Bronchial epithelial cell (primary cell): ENCODE results near the gene GAPDHS. TPM values are rescaled to one million over a fixed set of nuclear protein-coding genes. Genes with fewer than 3 reads are reported as not detected.

ENCODE experiments used
- DNase-seq: peaks from one replicate; pipeline ENCODE4 v3.0.0-alpha.2; 2010; ENCODE audit warnings: low read depth
- FAIRE-seq: peaks from 2 replicates; lab custom pipeline; 2011; peaks lifted over from hg19 to GRCh38; lab: Jason Lieb, UNC
- H3K27me3 ChIP-seq: 2 replicates; pipeline ENCODE4 v1.5.1; 2011; ENCODE audit warnings: low read length; ENCODE audit not compliant: control insufficient read depth, insufficient read depth
- H3K36me3 ChIP-seq: 2 replicates; pipeline ENCODE4 v1.5.1; 2011; ENCODE audit warnings: low read length; ENCODE audit not compliant: control insufficient read depth, insufficient read depth
- H3K4me3 ChIP-seq: 2 replicates; pipeline ENCODE4 v1.5.1; 2011; ENCODE audit warnings: mild to moderate bottlenecking, low read depth, low read length, control low read depth
- total RNA-seq: library from RNA; depleted of rRNA; stranded (reverse); fragments of >200 nt; gene quantifications from 2 replicates; pipeline ENCODE4 v1.2.1, GENCODE V29; 2014
- TF ChIP-seq, protein P1 (sequence below): IDR thresholded peaks from 2 replicates; pipeline ENCODE4 v1.5.1; 2011; ENCODE audit warnings: mild to moderate bottlenecking, moderate library complexity, low read length, control low read depth, inconsistent platforms; ENCODE audit not compliant: insufficient read depth, severe bottlenecking

GAPDHS gene
- total RNA-seq, 1 donor from 2014 or later, result not detected

DNA sequence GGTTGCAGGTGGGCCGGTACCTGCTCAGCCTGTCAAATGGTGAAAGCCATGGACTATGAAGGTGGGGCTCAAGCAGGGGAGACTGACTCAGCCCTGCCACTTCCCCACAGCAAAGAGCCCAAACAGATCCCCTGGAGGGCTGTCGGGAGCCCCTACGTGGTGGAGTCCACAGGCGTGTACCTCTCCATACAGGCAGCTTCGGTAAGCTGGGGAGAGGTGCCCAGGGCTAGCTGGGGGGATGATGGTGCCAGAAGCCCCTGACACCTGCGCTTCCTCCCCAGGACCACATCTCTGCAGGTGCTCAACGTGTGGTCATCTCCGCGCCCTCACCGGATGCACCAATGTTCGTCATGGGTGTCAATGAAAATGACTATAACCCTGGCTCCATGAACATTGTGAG is 9.0 kb downstream of the GAPDHS start:
- H3K4me3 ChIP-seq, result no peak overlapping the region
- H3K36me3 ChIP-seq, result peaks cover 4% of the 10 kb centered on the region
- no peak for DNase-seq
- TF ChIP-seq, protein P1, sequence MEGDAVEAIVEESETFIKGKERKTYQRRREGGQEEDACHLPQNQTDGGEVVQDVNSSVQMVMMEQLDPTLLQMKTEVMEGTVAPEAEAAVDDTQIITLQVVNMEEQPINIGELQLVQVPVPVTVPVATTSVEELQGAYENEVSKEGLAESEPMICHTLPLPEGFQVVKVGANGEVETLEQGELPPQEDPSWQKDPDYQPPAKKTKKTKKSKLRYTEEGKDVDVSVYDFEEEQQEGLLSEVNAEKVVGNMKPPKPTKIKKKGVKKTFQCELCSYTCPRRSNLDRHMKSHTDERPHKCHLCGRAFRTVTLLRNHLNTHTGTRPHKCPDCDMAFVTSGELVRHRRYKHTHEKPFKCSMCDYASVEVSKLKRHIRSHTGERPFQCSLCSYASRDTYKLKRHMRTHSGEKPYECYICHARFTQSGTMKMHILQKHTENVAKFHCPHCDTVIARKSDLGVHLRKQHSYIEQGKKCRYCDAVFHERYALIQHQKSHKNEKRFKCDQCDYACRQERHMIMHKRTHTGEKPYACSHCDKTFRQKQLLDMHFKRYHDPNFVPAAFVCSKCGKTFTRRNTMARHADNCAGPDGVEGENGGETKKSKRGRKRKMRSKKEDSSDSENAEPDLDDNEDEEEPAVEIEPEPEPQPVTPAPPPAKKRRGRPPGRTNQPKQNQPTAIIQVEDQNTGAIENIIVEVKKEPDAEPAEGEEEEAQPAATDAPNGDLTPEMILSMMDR, result no peak
- FAIRE-seq, result no peak
- H3K27me3 ChIP-seq, result no peaks in the 10 kb centered on the region

DNA sequence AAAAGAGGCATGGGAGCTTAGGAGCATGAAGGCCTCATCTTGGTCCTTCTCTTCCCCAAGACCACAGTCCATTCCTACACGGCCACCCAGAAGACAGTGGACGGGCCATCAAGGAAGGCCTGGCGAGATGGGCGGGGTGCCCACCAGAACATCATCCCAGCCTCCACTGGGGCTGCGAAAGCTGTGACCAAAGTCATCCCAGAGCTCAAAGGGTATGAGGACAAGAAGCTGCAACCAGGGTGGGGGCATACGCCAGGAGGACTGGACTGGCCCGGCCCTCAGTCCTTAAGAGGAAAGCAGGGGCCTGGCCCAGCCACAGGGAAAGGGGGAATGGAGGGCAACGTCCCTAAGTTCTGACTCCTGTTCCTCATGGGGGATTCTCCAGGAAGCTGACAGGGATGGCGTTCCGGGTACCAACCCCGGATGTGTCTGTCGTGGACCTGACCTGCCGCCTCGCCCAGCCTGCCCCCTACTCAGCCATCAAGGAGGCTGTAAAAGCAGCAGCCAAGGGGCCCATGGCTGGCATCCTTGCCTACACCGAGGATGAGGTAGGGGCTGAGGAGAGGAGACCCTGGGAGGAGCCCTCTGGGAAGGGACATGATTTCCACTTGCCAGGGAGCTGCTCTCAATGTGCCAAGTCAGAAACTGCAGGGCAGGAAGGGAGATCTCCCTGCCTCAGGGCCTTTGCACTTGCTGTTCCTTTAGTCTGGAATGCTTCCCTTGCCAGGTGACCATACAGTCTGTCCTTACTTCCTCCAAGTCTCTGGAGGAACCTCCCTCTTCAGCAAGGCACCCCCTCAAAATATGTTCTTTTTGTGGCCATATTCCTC is 10.2 kb downstream of the GAPDHS start:
- Histone ChIP-seq H3K36me3 (peaks cover 7% of the 10 kb centered on the region), H3K27me3 (no peaks in the 10 kb centered on the region), H3K4me3 (no peak overlapping the region)
- FAIRE-seq (no peak), DNase-seq (no peak)
- TF ChIP-seq, protein P1, result no peak

DNA sequence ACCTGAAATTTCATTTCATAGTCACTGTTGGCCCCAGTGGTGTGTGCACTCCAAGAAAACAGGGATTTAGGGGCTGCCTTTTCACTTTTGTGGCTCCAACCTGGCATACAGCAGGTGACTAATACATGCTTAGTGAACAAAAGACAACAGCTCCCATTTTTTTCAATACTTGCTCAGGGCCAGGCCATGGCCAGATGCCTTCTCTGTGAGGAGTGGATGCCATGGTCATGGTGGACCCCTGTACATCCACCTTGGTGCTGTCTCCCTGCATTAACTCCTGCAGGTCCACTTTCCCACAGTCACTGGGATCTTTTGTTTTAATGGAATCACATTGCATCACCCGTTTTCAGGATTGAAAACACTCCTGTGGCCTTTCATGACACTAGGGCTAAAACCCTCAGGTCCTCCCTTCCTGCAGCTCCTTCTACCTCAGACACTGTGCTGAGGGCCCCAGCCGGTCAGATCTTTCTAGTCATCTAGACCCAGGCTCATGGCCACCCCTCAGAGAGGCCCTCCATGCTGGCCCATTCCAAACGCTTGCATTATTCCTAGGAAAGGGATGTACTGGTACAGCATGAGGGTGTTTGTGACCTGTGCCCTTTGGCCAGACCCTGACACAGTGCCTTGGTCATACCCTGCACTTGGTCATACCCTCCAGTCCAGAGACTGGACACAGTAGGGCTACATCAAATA is 11.0 kb downstream of the GAPDHS start:
- TF ChIP-seq, protein P1, result no peak
- H3K27me3 ChIP-seq, result no peaks in the 10 kb centered on the region
- peak overlapping the region; percentile 72 for H3K4me3 ChIP-seq
- FAIRE-seq (no peak), DNase-seq (no peak)
- peaks cover 7% of the 10 kb centered on the region for H3K36me3 ChIP-seq

DNA sequence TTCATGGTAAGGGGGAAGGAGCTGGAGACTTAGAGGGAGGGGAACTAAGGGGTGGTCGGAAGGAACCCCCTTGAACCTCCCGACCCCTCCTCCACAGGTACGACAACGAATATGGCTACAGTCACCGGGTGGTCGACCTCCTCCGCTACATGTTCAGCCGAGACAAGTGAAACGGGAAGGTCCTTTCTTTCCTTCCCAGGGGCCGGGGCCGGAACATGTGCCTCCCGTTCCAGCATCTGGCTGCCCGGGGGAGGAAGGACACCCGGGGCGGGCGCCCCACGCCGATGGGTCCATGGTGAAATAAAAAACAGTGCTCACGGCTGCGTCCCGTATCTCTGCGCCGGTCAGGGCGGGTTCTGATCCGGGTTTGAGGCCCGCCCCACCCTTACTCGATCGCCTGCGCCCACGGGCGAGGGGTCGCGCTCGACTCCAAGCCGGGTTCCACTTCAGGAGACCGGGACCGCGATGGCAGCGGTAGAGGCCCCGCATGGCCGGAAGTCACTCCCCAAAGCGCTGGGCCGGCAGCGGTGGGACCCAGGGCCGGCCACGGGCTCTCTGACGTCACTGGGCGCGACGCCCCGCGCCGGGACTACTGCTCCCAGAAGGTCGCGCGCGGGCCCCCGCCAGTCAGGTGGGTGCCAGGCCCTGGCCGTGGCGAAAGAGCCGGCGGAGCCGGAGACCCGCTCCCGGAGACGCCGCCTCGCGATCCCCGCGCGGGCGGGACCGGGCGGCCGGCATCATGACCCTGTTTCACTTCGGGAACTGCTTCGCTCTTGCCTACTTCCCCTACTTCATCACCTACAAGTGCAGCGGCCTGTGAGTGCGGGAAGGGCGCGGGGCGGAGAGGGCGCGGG is 12.0 kb downstream of the GAPDHS start, which contains the start of gene TMEM147:
TMEM147 (plus strand) TSS at position 626 of the 854 bp plus-strand sequence; CDS start at position 740, 114 bp downstream.
- H3K4me3 ChIP-seq, result peak within 1 kb of the TSS; percentile 72
- H3K36me3 ChIP-seq, result peaks cover 9% of the 10 kb centered on the region
- peak; percentile 58 for DNase-seq
- TF ChIP-seq, protein P1, result no peak
- no peaks in the 10 kb centered on the region for H3K27me3 ChIP-seq
- no peak for FAIRE-seq

DNA sequence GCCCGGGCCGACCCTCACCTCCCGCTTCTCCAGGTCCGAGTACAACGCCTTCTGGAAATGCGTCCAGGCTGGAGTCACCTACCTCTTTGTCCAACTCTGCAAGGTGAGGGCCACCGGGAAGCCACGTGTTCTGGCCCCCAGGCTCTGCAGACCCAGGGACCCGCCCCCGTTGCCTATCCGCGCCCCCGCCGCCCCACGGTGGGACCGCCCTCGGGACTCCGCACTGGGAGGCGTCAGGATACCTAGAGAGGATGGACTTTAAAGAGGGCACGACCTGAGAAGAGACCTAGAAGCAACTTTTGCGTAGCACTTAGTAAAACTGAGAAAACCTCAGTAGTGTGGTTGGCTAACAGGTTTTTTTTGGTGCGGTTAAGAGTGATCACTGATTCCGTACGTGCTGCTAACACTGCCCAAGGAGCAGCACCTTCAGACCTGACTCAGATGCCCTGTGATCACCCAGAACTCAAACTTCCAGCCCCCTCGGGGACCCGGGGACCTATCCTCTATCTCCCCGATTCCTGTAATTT is 12.7 kb downstream of the GAPDHS start:
- FAIRE-seq (no peak), DNase-seq (no peak)
- Histone ChIP-seq H3K27me3 (no peaks in the 10 kb centered on the region), H3K36me3 (peaks cover 6% of the 10 kb centered on the region), H3K4me3 (peak overlapping the region; percentile 72)
- TF ChIP-seq, protein P1, result no peak
